AG04449 (cell line): Measurements from ENCODE around the gene WDR93.
"Not testable (repeated sequence)": the region's sequence is repeated elsewhere in the genome, so short reads cannot be mapped to it uniquely, and the experiment has no call there.

Source experiments
- CTCF ChIA-PET: fragments of 350-600 bp; formaldehyde crosslinking; extraction: SDS; loops from one replicate; lab custom pipeline; 2021; ENCODE audit warnings: antibody characterized with exemption; lab: Yijun Ruan, JAX
- POLR2A ChIA-PET: fragments of 400-600, 350-600 bp; formaldehyde crosslinking; extraction: SDS; loops from one replicate; lab custom pipeline; 2020; ENCODE audit warnings: antibody characterized with exemption, inconsistent platforms; lab: Yijun Ruan, JAX
- DNase-seq: peaks from one replicate; pipeline ENCODE4 v3.0.0-alpha.2; 2010; ENCODE audit warnings: low read depth, low spot score
- H3K4me3 ChIP-seq: 2 replicates; pipeline ENCODE4 v1.5.1; 2011; ENCODE audit warnings: low read depth, mild to moderate bottlenecking, control low read depth, low read length
- TF ChIP-seq, protein P1 (sequence below): IDR thresholded peaks from one replicate; pipeline ENCODE4 v1.5.1; 2011; ENCODE audit warnings: mild to moderate bottlenecking, moderate library complexity, low read length, control low read depth, inconsistent platforms; ENCODE audit not compliant: insufficient read depth; ENCODE audit errors: missing control alignments

The WDR93 gene

DNA sequence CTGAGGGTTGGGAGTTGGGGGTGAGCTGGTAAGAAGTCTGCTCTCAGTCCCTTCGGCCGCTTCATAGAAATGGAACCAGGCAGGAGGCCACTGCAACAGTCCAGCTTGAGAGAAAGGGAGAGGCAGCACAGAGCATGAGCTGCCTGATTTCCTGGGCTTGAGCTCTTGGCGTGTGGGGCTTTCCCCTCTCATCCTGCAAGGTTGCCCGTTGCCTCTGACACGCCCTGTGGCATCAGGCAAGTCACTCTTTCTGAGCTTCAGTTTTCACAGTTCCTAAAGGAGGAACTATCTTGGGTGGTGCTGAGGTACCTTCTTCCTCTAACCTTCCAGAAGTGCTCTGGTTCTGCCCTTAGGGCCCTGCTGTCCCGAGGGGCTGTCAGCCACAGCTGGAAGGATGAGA is 90.4 kb downstream of the WDR93 start:
- CTCF ChIA-PET: interaction anchor here (0.8 to 1.7 kb wide), 4 partner anchors 13 to 94 kb away, joined by 3 to 7 read pairs (median 5); no protein-coding TSS in a partner anchor
- no peak for DNase-seq
- POLR2A ChIA-PET: no interaction called here
- H3K4me3 ChIP-seq: no peak overlapping the region
- TF ChIP-seq, protein P1, sequence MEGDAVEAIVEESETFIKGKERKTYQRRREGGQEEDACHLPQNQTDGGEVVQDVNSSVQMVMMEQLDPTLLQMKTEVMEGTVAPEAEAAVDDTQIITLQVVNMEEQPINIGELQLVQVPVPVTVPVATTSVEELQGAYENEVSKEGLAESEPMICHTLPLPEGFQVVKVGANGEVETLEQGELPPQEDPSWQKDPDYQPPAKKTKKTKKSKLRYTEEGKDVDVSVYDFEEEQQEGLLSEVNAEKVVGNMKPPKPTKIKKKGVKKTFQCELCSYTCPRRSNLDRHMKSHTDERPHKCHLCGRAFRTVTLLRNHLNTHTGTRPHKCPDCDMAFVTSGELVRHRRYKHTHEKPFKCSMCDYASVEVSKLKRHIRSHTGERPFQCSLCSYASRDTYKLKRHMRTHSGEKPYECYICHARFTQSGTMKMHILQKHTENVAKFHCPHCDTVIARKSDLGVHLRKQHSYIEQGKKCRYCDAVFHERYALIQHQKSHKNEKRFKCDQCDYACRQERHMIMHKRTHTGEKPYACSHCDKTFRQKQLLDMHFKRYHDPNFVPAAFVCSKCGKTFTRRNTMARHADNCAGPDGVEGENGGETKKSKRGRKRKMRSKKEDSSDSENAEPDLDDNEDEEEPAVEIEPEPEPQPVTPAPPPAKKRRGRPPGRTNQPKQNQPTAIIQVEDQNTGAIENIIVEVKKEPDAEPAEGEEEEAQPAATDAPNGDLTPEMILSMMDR: no peak

DNA sequence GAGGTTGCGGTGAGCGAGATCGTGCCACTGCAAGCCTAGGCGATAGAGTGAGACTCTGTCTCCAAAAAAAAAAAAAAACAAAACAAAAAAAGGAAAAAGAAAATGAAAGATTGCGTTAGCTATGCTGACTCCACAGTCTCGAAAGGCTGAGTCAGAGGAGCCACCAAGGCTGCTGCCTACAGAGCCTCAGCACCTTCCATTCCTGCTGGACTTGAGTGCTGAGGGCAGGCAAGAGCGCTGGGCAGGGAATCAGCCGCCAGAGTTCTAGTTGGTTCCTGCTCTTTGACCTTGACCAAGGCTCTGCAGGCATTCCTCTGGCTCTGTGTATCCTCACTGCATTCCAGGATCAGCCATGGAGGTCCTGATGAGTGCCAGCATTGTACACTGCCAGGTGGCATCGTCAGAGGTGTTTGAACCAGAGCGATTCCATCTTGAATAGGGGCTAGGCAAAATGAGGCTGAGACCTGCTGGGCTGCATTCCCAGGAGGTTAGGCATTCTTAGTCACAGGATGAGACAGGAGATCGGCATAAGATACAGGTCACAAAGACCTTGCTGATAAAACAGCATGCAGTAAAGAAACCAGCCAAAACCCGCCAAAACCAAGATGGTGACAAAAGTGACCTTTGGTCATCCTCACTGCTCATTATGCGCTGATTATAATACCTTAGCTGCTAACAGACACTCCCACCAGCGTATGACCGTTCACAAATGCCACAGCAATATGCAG is 91.4 kb downstream of the WDR93 start:
- no peak overlapping the region for H3K4me3 ChIP-seq
- POLR2A ChIA-PET: no interaction called here
- TF ChIP-seq, protein P1: no peak
- CTCF ChIA-PET: interaction anchor here (1.0 to 2.2 kb wide), 6 partner anchors 12 to 93 kb away, joined by 3 to 10 read pairs (median 6); no protein-coding TSS in a partner anchor
- DNase-seq: no peak

DNA sequence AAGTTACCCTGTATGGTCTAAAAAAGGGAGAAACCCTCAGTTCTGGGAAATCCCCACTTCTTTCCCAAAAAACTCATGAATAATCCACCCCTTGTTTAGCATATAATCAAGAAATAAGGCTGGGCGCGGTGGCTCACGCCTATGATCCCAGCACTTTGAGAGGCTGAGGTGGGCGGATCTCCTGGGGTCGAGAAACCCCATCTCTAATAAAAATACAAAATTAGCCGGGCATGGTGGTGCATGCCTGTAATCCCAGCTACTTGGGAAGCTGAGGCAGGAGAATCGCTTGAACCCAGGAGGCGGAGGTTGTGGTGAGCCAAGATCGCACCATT is 92.0 kb downstream of the WDR93 start:
- ChIA-PET CTCF (interaction anchor here (1.0 to 2.2 kb wide), 4 partner anchors 19 to 92 kb away, joined by 3 to 10 read pairs (median 6); no protein-coding TSS in a partner anchor), POLR2A (interaction anchor here (0.8 kb wide), 1 partner anchor 16 kb away, joined by 3 read pairs; no protein-coding TSS in a partner anchor)
- not testable (repeated sequence) for DNase-seq, H3K4me3 ChIP-seq

DNA sequence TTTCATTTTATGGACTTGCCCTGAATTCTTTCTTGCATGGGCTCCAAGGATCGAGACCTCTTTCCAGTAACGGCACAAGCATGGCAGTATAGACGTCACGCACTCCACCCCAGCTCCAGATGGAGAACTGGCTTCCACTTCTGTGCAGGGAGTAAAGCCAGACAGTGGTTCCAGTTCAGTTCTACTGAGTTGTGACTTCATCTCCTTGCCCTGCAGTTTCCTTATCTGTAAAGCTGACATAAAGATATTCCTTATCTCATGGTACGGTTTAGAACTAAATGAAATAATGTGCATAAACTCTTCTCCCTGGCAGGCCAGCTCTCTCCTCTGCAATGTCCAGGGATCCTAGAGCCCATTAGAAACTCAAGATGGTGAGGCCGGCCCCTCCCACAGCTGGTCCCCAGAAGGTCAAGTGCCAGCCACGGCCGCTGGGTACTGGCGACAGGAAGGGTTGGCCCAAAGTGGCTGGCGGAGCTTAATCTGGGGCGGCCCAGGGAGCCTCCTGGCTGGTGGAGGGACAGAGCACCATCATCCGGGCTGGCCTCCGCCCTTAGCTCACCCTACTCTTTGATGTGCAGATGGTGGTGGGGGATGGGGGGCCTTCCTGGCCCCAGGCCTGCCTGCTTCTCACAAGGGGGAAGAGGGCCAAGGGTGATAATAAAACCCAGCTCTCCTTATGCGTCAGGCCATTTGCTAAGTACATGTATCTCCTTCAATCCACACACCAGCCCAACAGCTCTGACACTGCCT is 92.7 kb downstream of the WDR93 start:
- TF ChIP-seq, protein P1: no peak
- no peak overlapping the region for H3K4me3 ChIP-seq
- CTCF ChIA-PET: interaction anchor here (0.7 to 2.2 kb wide), 7 partner anchors 10 to 94 kb away, joined by 3 to 10 read pairs (median 3); no protein-coding TSS in a partner anchor
- DNase-seq: no peak
- POLR2A ChIA-PET: interaction anchor here (0.8 kb wide), 1 partner anchor 16 kb away, joined by 3 read pairs; no protein-coding TSS in a partner anchor

DNA sequence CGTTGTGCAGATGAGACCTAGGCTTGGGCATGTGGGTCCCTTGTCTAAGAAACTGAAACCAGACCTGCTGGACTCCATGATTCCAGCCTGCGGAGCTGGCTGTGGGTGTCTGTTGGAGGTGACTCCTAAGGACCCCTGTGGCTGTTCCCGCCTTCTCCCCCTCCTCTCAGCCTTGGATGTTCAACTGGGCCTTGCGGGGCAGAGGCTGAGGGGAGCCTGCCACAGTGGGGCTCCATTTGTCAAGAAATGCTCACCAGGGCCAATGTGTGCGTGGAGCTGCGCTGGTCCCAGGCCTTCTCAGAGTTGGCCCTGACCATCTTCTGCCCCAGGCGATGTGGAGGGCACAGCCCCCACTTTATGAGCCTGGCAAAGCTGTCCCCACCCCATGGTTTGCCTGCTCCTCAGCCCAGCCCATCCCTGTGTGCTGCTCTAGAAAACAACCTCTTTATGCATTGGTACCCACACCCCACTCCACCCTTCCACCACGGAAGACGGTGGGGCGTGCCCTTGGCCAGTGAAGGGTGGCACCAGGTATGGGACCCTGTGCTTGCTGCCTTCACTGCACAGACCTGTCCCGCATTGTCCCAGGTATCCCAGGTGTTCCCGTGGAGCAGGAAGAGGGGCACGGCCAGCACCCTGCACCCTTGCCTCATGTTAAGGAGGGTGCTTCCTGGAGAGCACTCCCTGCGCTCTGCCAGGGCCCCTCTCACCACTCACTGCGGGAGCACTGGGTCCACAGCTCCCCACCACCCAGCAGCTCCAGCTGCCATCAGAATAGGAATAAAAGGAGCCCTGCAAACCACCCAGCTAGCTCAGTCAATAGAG is 93.5 kb downstream of the WDR93 start:
- DNase-seq: no peak
- POLR2A ChIA-PET: no interaction called here
- CTCF ChIA-PET: interaction anchor here (0.7 to 2.2 kb wide), 4 partner anchors 10 to 55 kb away, joined by 3 to 10 read pairs (median 3); no protein-coding TSS in a partner anchor
- no peak overlapping the region for H3K4me3 ChIP-seq
- TF ChIP-seq, protein P1: no peak

DNA sequence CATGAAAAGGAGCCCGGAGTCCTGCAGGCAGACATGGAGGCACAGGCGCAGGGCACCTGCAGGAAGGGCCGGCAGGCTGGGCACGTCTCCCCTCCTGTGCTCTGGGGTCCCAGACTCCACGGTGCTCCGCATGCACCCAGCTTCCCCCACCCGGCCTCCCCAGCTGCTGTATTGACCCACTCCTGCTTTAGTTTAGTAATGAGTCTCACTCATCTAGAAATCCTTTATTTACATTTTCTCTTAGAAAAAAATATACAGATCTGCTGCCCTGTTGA is 94.0 kb downstream of the WDR93 start:
- DNase-seq: no peak
- POLR2A ChIA-PET: no interaction called here
- H3K4me3 ChIP-seq: no peak overlapping the region
- TF ChIP-seq, protein P1: no peak
- CTCF ChIA-PET: interaction anchor here (2.2 kb wide), 1 partner anchor 24 kb away, joined by 10 read pairs; no protein-coding TSS in a partner anchor
